T-helper 2 cell treated with Interferon-gamma antibody and Interleukin-4, amounts not matched to agents 5 μg/mL and 100 μg/mL, for 36 hours (primary cell): ENCODE measurements around the gene ZFP69.

Source experiments
- DNase-seq: peaks from one replicate; pipeline ENCODE4 v3.0.0; 2021; ENCODE audit warnings: low spot score
- H3K27ac Mint-ChIP-seq: one replicate; pipeline ENCODE4 v1.8.0; 2021; ENCODE audit warnings: mild to moderate bottlenecking, mixed read lengths
- H3K27me3 Mint-ChIP-seq: one replicate; pipeline ENCODE4 v1.8.0; 2021; ENCODE audit warnings: low read depth, mixed read lengths
- H3K36me3 Mint-ChIP-seq: one replicate; pipeline ENCODE4 v1.8.0; 2021; ENCODE audit warnings: low read depth, mixed read lengths
- H3K4me1 Mint-ChIP-seq: one replicate; pipeline ENCODE4 v1.8.0; 2021; ENCODE audit warnings: low read depth, mixed read lengths
- H3K4me3 Mint-ChIP-seq: one replicate; pipeline ENCODE4 v1.8.0; 2022; ENCODE audit warnings: mild to moderate bottlenecking, moderate library complexity, mixed read lengths
- H3K9me3 Mint-ChIP-seq: one replicate; pipeline ENCODE4 v1.8.0; 2021; ENCODE audit warnings: mixed read lengths

Gene ZFP69

DNA sequence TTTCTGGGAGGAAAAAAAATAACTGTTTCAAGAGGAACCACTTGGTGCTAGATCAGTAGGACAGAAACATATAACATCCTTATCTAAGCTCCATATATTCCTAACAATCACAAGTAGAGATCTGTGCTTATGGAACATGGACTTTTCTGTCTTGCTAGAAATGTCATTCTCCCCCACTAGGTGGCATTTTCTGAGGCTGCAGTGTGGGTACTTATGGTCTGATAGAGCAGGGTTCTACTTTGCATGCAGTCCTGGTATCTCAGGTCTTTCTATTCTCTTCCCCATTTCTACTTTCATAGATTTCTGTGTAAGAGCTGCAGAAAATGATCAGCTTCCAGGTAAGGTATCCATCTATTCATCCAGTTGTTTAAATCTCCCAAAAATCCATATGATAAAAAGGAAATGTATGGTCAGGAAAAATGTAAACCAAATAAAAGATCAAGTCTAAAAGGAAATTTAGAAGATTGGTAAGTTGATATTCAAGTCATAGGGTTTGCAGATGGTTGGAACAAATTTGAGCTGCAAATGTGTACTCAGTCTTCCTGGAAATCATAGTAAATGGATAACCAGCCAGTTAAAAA is 55.8 kb downstream of the ZFP69 start:
- Mint-ChIP-seq H3K4me1 (peaks cover 17% of the 10 kb centered on the region), H3K36me3 (peaks cover 24% of the 10 kb centered on the region), H3K27me3 (peaks cover 5% of the 10 kb centered on the region), H3K9me3 (peaks cover 29% of the 10 kb centered on the region), H3K27ac (peak overlapping the region; percentile 14), H3K4me3 (peak overlapping the region; percentile 96)
- no peak for DNase-seq

DNA sequence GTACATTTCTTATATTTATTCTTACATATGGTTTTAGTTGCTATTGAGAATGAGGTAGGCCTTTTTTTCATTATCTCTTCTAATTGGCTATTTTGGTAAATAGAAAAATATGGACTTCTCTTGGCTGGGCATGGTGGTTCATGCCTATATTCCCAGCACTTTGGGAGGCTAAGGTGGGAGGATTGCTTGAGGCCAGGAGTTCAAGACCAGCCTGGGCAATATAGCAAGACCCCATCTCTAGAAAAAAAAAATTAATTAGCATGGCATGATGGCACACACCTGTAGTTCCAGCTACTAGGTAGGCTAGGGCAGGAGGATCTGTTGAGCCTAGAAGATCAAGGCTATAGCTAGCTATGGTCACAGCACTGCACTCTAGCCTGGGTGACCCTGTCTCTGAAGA is 57.5 kb downstream of the ZFP69 start:
- Mint-ChIP-seq H3K27ac (no peak overlapping the region), H3K4me3 (no peak overlapping the region), H3K9me3 (peaks cover 18% of the 10 kb centered on the region), H3K27me3 (peaks cover 5% of the 10 kb centered on the region), H3K4me1 (peaks cover 17% of the 10 kb centered on the region), H3K36me3 (peaks cover 26% of the 10 kb centered on the region)
- no peak for DNase-seq

DNA sequence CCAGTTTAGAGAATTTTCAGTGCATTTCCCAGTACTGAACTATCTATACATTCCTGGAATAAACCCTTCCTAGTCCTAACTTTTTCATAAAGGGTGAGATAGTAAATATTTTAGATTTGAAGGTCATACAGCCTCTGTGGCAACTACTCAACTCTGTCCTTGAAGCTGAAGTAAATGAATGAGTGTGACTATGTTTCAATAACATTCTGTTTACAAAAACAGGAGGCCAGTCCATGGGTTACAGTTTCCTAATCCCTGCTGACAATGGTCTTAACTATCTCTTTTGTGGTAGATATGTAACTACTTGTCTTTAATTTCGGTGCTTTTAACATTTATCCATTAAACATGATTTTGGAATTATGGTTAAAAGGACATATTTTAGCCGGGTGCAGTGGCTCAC is 58.6 kb downstream of the ZFP69 start:
- no peak for DNase-seq
- H3K9me3 Mint-ChIP-seq, result peaks cover 10% of the 10 kb centered on the region
- no peaks in the 10 kb centered on the region for H3K27me3 Mint-ChIP-seq
- H3K4me1 Mint-ChIP-seq, result peaks cover 17% of the 10 kb centered on the region
- no peak overlapping the region for H3K4me3 Mint-ChIP-seq
- peaks cover 36% of the 10 kb centered on the region for H3K36me3 Mint-ChIP-seq
- H3K27ac Mint-ChIP-seq, result no peak overlapping the region

DNA sequence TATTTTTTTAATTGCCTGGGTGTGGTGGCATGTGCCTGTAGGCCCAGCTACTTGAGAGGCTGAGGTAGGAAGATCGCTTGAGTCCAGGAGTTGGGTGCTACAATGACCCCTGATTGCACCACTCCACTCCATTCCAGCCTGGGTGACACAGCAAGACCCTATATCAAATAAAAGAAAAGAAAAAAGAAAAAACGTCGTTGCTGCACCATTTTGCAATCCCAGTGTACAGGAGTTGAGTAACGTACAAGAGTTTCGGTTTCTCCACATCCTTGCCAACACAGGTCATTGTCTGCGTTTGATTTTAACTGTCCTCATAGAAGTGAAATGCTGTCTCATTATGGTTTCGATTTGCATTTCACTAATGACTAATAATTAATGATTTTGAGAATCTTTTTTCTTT is 62.2 kb downstream of the ZFP69 start:
- DNase-seq, result no peak
- H3K9me3 Mint-ChIP-seq, result peaks cover 13% of the 10 kb centered on the region
- H3K27ac Mint-ChIP-seq, result no peak overlapping the region
- no peak overlapping the region for H3K4me3 Mint-ChIP-seq
- H3K27me3 Mint-ChIP-seq, result no peaks in the 10 kb centered on the region
- no peaks in the 10 kb centered on the region for H3K4me1 Mint-ChIP-seq
- peaks cover 50% of the 10 kb centered on the region for H3K36me3 Mint-ChIP-seq
